ENCODE data around the gene MS4A6A. TPM values are rescaled to one million over a fixed set of nuclear protein-coding genes. Genes with fewer than 3 reads are reported as not detected.

Gene MS4A6A
- total RNA-seq, 1 donor from 2014 or later: not detected

GRCh38 chr11:60175860-60176275 is 7.0 kb downstream of the MS4A6A start:
- no peaks in the 10 kb centered on the region for H3K36me3 Mint-ChIP-seq (ENCODE audit: unreplicated experiment)
- no peak for TF ChIP-seq CTCF (IDR thresholded peaks at IDR 0.05; ENCODE audit: partially characterized antibody, unreplicated experiment)
- no peaks in the 10 kb centered on the region for H3K4me1 Mint-ChIP-seq (ENCODE audit: low read depth, unreplicated experiment)
- H3K4me3 Mint-ChIP-seq (ENCODE audit: unreplicated experiment): no peak overlapping the region
- no peak for DNase-seq
- no peak overlapping the region for H3K27ac Mint-ChIP-seq (ENCODE audit: unreplicated experiment)
- H3K9me3 Mint-ChIP-seq (ENCODE audit: unreplicated experiment): no peaks in the 10 kb centered on the region
- H3K27me3 Mint-ChIP-seq (ENCODE audit: unreplicated experiment): no peaks in the 10 kb centered on the region

GRCh38 chr11:60172011-60172410 is 10.9 kb downstream of the MS4A6A start:
- Mint-ChIP-seq H3K9me3 (ENCODE audit: unreplicated experiment) (peaks cover 4% of the 10 kb centered on the region), H3K27ac (ENCODE audit: unreplicated experiment) (no peak overlapping the region), H3K4me3 (ENCODE audit: unreplicated experiment) (no peak overlapping the region), H3K27me3 (ENCODE audit: unreplicated experiment) (no peaks in the 10 kb centered on the region), H3K4me1 (ENCODE audit: low read depth, unreplicated experiment) (no peaks in the 10 kb centered on the region), H3K36me3 (ENCODE audit: unreplicated experiment) (no peaks in the 10 kb centered on the region)
- TF ChIP-seq CTCF (IDR thresholded peaks at IDR 0.05; ENCODE audit: partially characterized antibody, unreplicated experiment): no peak
- DNase-seq: no peak

GRCh38 chr11:60170566-60170965 is 12.3 kb downstream of the MS4A6A start:
- H3K36me3 Mint-ChIP-seq (ENCODE audit: unreplicated experiment): no peaks in the 10 kb centered on the region
- H3K4me3 Mint-ChIP-seq (ENCODE audit: unreplicated experiment): no peak overlapping the region
- H3K27me3 Mint-ChIP-seq (ENCODE audit: unreplicated experiment): no peaks in the 10 kb centered on the region
- no peaks in the 10 kb centered on the region for H3K4me1 Mint-ChIP-seq (ENCODE audit: low read depth, unreplicated experiment)
- H3K27ac Mint-ChIP-seq (ENCODE audit: unreplicated experiment): no peak overlapping the region
- no peak for TF ChIP-seq CTCF (IDR thresholded peaks at IDR 0.05; ENCODE audit: partially characterized antibody, unreplicated experiment)
- DNase-seq: no peak
- H3K9me3 Mint-ChIP-seq (ENCODE audit: unreplicated experiment): peaks cover 5% of the 10 kb centered on the region

- H3K27me3 Mint-ChIP-seq (ENCODE audit: unreplicated experiment): no peaks in the 10 kb centered on the region
- no peaks in the 10 kb centered on the region for H3K36me3 Mint-ChIP-seq (ENCODE audit: unreplicated experiment)
- no peaks in the 10 kb centered on the region for H3K4me1 Mint-ChIP-seq (ENCODE audit: low read depth, unreplicated experiment)
- H3K4me3 Mint-ChIP-seq (ENCODE audit: unreplicated experiment): no peak overlapping the region
- peak; percentile 23 for DNase-seq
- H3K27ac Mint-ChIP-seq (ENCODE audit: unreplicated experiment): no peak overlapping the region
- H3K9me3 Mint-ChIP-seq (ENCODE audit: unreplicated experiment): peaks cover 5% of the 10 kb centered on the region
- peak; percentile 13 for TF ChIP-seq CTCF (IDR thresholded peaks at IDR 0.05; ENCODE audit: partially characterized antibody, unreplicated experiment)
Observed at GRCh38 chr11:60169264-60169915, 13.5 kb downstream of the MS4A6A start.

- H3K4me3 Mint-ChIP-seq (ENCODE audit: unreplicated experiment): no peak overlapping the region
- H3K9me3 Mint-ChIP-seq (ENCODE audit: unreplicated experiment): peaks cover 5% of the 10 kb centered on the region
- no peaks in the 10 kb centered on the region for H3K27me3 Mint-ChIP-seq (ENCODE audit: unreplicated experiment)
Observed at GRCh38 chr11:60168306-60168705, 14.6 kb downstream of the MS4A6A start.

More at GRCh38 chr11:60168306-60168705, 14.6 kb downstream of the MS4A6A start:
- H3K27ac Mint-ChIP-seq (ENCODE audit: unreplicated experiment): no peak overlapping the region
- H3K4me1 Mint-ChIP-seq (ENCODE audit: low read depth, unreplicated experiment): no peaks in the 10 kb centered on the region
- H3K36me3 Mint-ChIP-seq (ENCODE audit: unreplicated experiment): no peaks in the 10 kb centered on the region
- no peak for TF ChIP-seq CTCF (IDR thresholded peaks at IDR 0.05; ENCODE audit: partially characterized antibody, unreplicated experiment)
- no peak for DNase-seq

Data from glutamatergic neuron (in vitro differentiated cells).